ENCODE measurements around the gene ATP6V1G1. TPM values are rescaled to one million over a fixed set of nuclear protein-coding genes. Genes with fewer than 3 reads are reported as not detected.

ATP6V1G1 gene
- polyA plus RNA-seq, 1 experiment: 138 TPM

DNA sequence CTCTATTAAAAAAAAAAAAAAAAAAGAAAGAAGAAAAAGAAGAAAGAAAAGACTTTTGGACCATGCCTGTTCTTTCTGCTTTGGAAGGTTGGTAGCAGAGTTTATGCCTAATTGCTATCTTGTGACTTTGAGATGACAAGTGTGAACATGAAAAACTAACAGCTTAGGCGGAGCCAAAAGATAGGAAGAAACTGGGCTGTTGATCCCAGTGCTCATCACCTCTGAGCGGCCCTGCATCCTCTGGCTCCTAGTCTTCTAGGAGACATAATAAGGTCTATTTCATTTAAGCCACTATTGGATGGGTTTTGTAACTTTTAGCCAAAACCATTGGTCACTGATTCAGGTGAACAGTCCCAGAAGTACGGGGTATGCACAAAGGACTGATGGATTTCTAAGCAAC is 34.4 kb upstream of the ATP6V1G1 start:
- ChIA-PET CTCF (interaction anchor here (0.6 kb wide), 1 partner anchor 39 kb away, joined by 3 read pairs; no protein-coding TSS in a partner anchor), POLR2A (no interaction called here)
- Histone ChIP-seq H3K9me3 (ENCODE audit: control insufficient read depth, insufficient read depth, low read length) (peaks cover 1% of the 10 kb centered on the region; the same call in 1 of the 2 replicates), H3K27me3 (ENCODE audit: control insufficient read depth, insufficient read depth, low read length) (peaks cover 2% of the 10 kb centered on the region), H3K4me3 (ENCODE audit: low read depth, low read length) (no peak overlapping the region), H3K27ac (ENCODE audit: low read depth, low read length) (no peak overlapping the region)
- TF ChIP-seq, protein P1, sequence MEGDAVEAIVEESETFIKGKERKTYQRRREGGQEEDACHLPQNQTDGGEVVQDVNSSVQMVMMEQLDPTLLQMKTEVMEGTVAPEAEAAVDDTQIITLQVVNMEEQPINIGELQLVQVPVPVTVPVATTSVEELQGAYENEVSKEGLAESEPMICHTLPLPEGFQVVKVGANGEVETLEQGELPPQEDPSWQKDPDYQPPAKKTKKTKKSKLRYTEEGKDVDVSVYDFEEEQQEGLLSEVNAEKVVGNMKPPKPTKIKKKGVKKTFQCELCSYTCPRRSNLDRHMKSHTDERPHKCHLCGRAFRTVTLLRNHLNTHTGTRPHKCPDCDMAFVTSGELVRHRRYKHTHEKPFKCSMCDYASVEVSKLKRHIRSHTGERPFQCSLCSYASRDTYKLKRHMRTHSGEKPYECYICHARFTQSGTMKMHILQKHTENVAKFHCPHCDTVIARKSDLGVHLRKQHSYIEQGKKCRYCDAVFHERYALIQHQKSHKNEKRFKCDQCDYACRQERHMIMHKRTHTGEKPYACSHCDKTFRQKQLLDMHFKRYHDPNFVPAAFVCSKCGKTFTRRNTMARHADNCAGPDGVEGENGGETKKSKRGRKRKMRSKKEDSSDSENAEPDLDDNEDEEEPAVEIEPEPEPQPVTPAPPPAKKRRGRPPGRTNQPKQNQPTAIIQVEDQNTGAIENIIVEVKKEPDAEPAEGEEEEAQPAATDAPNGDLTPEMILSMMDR (IDR thresholded peaks at IDR 0.05; ENCODE audit: low read depth, low read length): no peak
- no peak for DNase-seq (ENCODE audit: low read depth, low spot score)

DNA sequence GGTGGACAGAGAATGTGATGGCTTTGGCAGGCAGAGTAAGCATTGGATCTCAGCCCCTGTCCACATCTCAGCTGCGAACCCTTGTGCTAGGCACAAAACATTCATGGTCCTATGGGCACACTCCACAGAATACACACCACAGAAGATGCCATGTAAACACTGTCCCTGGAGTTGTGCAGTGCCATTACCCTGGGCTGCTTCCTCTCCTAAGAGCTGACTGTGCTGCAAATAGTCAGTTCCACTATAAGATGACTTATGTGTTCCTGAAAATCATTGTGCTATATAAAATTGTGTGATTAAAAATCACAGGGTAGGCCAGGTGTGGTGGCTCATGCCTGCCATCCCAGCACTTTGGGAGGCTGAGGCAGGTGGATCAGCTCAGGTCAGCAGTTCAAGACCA is 31.9 kb upstream of the ATP6V1G1 start:
- peaks cover 7% of the 10 kb centered on the region for H3K27me3 ChIP-seq (ENCODE audit: control insufficient read depth, insufficient read depth, low read length)
- TF ChIP-seq, protein P1 (IDR thresholded peaks at IDR 0.05; ENCODE audit: low read depth, low read length): no peak
- ChIA-PET CTCF (interaction anchor here (1.0 kb wide), 1 partner anchor 68 kb away, joined by 3 read pairs; no protein-coding TSS in a partner anchor), POLR2A (no interaction called here)
- H3K4me3 ChIP-seq (ENCODE audit: low read depth, low read length): no peak overlapping the region
- H3K9me3 ChIP-seq (ENCODE audit: control insufficient read depth, insufficient read depth, low read length): no peaks in the 10 kb centered on the region
- no peak overlapping the region for H3K27ac ChIP-seq (ENCODE audit: low read depth, low read length)
- no peak for DNase-seq (ENCODE audit: low read depth, low spot score)

DNA sequence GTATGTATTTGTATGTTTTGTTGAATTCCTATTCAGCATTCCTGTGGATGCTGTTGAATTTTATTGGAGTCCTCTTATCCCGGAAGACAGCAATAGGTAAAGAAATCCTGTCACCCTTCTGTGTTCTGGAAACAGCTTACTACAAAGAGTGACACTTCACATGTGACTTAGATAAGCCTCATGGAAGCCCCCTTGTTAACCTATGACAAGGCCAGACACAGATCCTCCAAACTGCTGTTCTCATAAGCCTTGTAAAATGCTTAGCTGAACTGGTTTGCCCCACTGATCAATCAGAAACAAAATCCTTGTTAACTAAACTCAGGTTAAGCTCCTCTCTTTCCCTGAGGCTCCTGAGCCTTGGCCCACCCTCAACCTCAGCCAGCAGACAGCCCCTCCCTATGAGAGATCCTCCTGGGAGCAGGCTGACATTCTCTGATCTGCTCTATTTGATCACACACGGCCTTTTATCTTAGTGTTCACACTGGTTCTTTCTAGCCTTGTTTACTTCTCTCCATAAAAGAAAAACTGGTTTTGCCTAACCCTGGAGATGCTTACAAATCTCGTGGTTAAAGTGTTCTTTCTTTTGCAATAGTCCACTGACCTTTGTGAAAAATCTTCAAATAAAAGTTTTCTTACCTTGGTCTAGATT is 29.4 kb upstream of the ATP6V1G1 start:
- no peaks in the 10 kb centered on the region for H3K9me3 ChIP-seq (ENCODE audit: control insufficient read depth, insufficient read depth, low read length)
- CTCF ChIA-PET: interaction anchor here (0.6 kb wide), 1 partner anchor 96 kb away, joined by 3 read pairs; no protein-coding TSS in a partner anchor
- POLR2A ChIA-PET: interaction anchor here (1.2 kb wide), 1 partner anchor 29 kb away, joined by 3 read pairs; the partner anchor contains the start of gene ATP6V1G1
- no peak overlapping the region for H3K27ac ChIP-seq (ENCODE audit: low read depth, low read length)
- DNase-seq (ENCODE audit: low read depth, low spot score): no peak
- no peak overlapping the region for H3K4me3 ChIP-seq (ENCODE audit: low read depth, low read length)
- TF ChIP-seq, protein P1 (IDR thresholded peaks at IDR 0.05; ENCODE audit: low read depth, low read length): no peak
- H3K27me3 ChIP-seq (ENCODE audit: control insufficient read depth, insufficient read depth, low read length): peaks cover 15% of the 10 kb centered on the region

DNA sequence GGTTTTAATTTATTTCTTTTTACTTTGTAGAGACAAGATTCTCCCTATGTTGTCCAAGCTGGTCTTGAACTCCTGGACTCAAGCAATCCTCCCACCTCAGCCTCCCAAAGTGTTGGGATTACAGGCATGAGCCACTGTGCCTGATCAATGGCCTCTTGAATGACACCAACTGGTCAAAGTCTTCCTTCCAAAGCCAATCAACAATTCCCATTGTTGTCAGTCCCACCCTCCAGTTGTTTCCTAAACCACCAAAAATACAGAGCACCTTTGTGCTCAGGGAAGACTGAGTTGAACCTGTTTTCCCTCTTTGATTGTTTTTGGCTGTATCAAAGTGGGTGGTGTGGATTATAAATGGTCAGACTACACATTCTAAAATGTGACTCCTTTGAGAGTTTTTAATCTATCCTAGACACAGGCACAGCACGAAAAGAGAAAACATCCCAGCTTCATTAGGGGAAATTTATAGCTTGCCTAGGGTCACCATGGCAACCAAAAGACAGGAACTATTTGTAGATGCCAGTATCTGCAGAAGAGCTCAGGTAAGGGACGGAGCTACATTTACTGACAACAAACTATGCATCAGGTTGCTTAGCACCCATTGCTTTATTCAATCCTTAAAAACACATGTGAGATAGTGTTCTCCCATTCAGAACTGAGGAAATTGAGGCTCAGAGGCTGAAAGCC is 27.6 kb upstream of the ATP6V1G1 start:
- no peak overlapping the region for H3K4me3 ChIP-seq (ENCODE audit: low read depth, low read length)
- ChIA-PET POLR2A (no interaction called here), CTCF (interaction anchor here (1.8 kb wide), 1 partner anchor 94 kb away, joined by 5 read pairs; no protein-coding TSS in a partner anchor)
- H3K27me3 ChIP-seq (ENCODE audit: control insufficient read depth, insufficient read depth, low read length): peaks cover 15% of the 10 kb centered on the region
- H3K9me3 ChIP-seq (ENCODE audit: control insufficient read depth, insufficient read depth, low read length): no peaks in the 10 kb centered on the region
- TF ChIP-seq, protein P1 (IDR thresholded peaks at IDR 0.05; ENCODE audit: low read depth, low read length): no peak
- no peak overlapping the region for H3K27ac ChIP-seq (ENCODE audit: low read depth, low read length)
- no peak for DNase-seq (ENCODE audit: low read depth, low spot score)

DNA sequence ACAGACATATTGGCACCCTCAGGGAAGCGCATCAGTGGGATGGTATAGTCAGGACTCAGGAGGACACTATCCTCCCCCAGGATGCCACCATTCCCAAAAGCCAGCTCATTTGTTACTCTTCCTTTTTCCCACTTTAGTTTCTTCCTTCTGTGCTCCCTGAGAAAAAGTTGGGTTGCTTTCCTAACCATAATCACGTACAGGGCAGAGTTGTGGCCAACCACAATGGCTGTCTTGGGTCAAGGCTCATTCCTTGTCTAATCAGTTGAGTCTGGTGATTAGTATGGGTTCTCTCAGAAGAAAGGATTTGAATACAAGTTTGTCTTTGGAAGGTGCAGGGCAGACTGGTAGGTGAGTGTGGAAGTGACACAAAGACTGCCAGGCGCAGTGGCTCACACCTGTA is 26.6 kb upstream of the ATP6V1G1 start:
- Histone ChIP-seq H3K4me3 (ENCODE audit: low read depth, low read length) (no peak overlapping the region), H3K9me3 (ENCODE audit: control insufficient read depth, insufficient read depth, low read length) (no peaks in the 10 kb centered on the region), H3K27ac (ENCODE audit: low read depth, low read length) (no peak overlapping the region), H3K27me3 (ENCODE audit: control insufficient read depth, insufficient read depth, low read length) (peaks cover 15% of the 10 kb centered on the region)
- POLR2A ChIA-PET: no interaction called here
- TF ChIP-seq, protein P1 (IDR thresholded peaks at IDR 0.05; ENCODE audit: low read depth, low read length): no peak
- CTCF ChIA-PET: interaction anchor here (1.8 kb wide), 1 partner anchor 93 kb away, joined by 5 read pairs; no protein-coding TSS in a partner anchor
- no peak for DNase-seq (ENCODE audit: low read depth, low spot score)
